ENCODE results near the gene RAB4B.

The RAB4B gene

GRCh38 chr19:40744554-40745401 lies 33.3 kb upstream of the RAB4B start:
- TF ChIP-seq GATA2 (IDR thresholded peaks at IDR 0.05; ENCODE audit: low read depth, low read length) (no peak), GATA3 (IDR thresholded peaks at IDR 0.05; ENCODE audit: low read depth, low read length) (no peak)

- TF ChIP-seq GATA3 (IDR thresholded peaks at IDR 0.05; ENCODE audit: low read depth, low read length), result no peak
- no peak for TF ChIP-seq GATA2 (IDR thresholded peaks at IDR 0.05; ENCODE audit: low read depth, low read length)
Measured at GRCh38 chr19:40745402-40745780, 32.7 kb upstream of the RAB4B start.

- TF ChIP-seq GATA2 (IDR thresholded peaks at IDR 0.05; ENCODE audit: low read depth, low read length) (no peak), GATA3 (IDR thresholded peaks at IDR 0.05; ENCODE audit: low read depth, low read length) (no peak)
Measured at GRCh38 chr19:40747536-40747935, 30.5 kb upstream of the RAB4B start.

- TF ChIP-seq GATA3 (IDR thresholded peaks at IDR 0.05; ENCODE audit: low read depth, low read length) (no peak), GATA2 (IDR thresholded peaks at IDR 0.05; ENCODE audit: low read depth, low read length) (no peak)
Measured at GRCh38 chr19:40750058-40750873, 27.8 kb upstream of the RAB4B start, which contains the start of gene ACTMAP. ACTMAP (minus strand) TSS chr19:40750477; CDS start chr19:40749803, 674 bp downstream.

- no peak; the same call in 1 of the 2 replicates for TF ChIP-seq GATA2 (IDR thresholded peaks at IDR 0.05; ENCODE audit: low read depth, low read length)
- no peak for TF ChIP-seq GATA3 (IDR thresholded peaks at IDR 0.05; ENCODE audit: low read depth, low read length)
Measured at GRCh38 chr19:40750874-40751537, 27.0 kb upstream of the RAB4B start, which contains the start of gene SNRPA. SNRPA (plus strand) TSS chr19:40751203; CDS start chr19:40751409, 206 bp downstream.

- TF ChIP-seq GATA2 (IDR thresholded peaks at IDR 0.05; ENCODE audit: low read depth, low read length) (no peak), GATA3 (IDR thresholded peaks at IDR 0.05; ENCODE audit: low read depth, low read length) (no peak)
Measured at GRCh38 chr19:40752257-40752781, 25.7 kb upstream of the RAB4B start.

GRCh38 chr19:40754611-40755247 lies 23.3 kb upstream of the RAB4B start:
- no peak for TF ChIP-seq GATA3 (IDR thresholded peaks at IDR 0.05; ENCODE audit: low read depth, low read length)
- no peak for TF ChIP-seq GATA2 (IDR thresholded peaks at IDR 0.05; ENCODE audit: low read depth, low read length)

- TF ChIP-seq GATA3 (IDR thresholded peaks at IDR 0.05; ENCODE audit: low read depth, low read length) (no peak), GATA2 (IDR thresholded peaks at IDR 0.05; ENCODE audit: low read depth, low read length) (no peak)
Measured at GRCh38 chr19:40755248-40755624, 22.8 kb upstream of the RAB4B start.

- TF ChIP-seq GATA3 (IDR thresholded peaks at IDR 0.05; ENCODE audit: low read depth, low read length), result no peak
- no peak for TF ChIP-seq GATA2 (IDR thresholded peaks at IDR 0.05; ENCODE audit: low read depth, low read length)
Measured at GRCh38 chr19:40755791-40756190, 22.3 kb upstream of the RAB4B start.

GRCh38 chr19:40756502-40757110 lies 21.4 kb upstream of the RAB4B start:
- TF ChIP-seq GATA3 (IDR thresholded peaks at IDR 0.05; ENCODE audit: low read depth, low read length) (no peak), GATA2 (IDR thresholded peaks at IDR 0.05; ENCODE audit: low read depth, low read length) (no peak)

- TF ChIP-seq GATA3 (IDR thresholded peaks at IDR 0.05; ENCODE audit: low read depth, low read length), result no peak
- TF ChIP-seq GATA2 (IDR thresholded peaks at IDR 0.05; ENCODE audit: low read depth, low read length), result no peak
Measured at GRCh38 chr19:40758491-40758890, 19.6 kb upstream of the RAB4B start.

GRCh38 chr19:40759352-40759751 lies 18.7 kb upstream of the RAB4B start:
- no peak for TF ChIP-seq GATA2 (IDR thresholded peaks at IDR 0.05; ENCODE audit: low read depth, low read length)
- no peak for TF ChIP-seq GATA3 (IDR thresholded peaks at IDR 0.05; ENCODE audit: low read depth, low read length)
